Measurements from ENCODE around the gene PRDM16.

The PRDM16 gene

DNA sequence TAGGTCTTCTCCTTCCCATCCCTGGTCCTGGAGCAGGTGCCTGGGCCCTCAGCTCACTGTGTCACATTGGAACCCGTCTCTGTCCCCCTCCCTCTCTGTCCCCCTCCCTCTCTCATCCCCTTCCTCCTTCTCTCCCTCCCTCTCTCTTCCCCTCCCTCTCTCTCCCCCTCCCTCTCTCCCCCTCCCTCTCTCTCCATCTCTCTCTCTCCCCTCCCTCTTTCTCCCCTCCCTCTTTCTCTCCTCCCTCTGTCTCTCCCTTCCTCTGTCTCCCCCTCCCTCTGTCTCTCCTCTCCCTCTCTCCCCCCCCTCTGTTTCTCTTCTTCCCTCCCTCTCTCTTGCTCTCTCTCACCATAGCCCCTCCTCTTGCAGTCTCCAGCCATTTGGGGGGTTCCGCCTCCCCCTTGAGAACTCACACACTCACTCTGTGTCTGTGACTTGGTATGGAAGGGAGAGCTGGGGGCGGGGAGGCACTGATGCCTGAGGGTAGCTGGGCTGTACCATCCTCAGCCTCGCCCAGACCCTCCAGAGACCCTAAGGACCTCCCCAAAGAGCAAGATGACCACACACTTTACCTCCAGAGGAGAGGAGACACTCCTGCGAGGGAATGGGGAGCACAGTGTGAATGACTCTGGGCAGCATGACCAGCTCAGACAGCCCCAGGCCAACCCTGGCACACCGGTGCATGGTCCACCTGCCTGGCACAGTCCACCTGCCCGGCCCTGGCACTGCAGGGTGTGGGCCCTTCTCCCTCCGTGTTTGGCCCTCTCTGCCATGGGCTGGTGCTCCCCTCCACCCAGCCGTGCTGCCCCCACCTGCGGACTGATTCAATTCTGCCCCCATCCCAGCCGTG is 282.7 kb downstream of the PRDM16 start:
- DNase-seq, result no peak

DNA sequence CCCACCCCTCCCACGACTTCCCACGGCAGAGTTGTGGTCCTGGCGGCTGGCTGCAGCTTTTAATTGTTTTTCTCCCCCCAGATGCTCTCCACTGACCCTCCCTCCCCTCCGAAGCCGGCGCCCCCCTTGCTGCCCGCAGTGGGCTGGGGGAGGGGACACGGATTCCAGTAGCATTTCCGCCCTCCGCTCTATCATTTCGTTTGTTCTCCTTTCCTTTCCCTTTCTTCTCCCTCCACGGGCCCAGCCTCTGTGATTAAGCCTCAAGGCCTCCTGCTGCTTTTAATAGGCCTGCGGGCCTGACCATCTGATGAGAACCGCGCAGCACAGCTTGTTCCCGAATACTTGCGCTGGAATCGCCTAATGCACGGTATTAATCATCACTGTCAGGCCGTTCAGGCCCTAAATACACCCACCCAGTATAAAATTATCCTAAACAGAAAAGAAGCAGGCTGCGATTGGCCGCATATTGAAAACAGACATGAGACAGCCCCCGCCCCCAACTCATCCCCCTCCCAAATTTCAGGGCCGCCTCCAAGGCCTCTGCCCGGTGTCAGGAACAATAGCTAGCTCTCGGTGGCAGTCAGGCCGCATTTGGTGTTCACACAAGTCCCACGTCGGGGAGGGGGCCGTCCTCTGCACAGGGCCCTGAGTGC is 283.4 kb downstream of the PRDM16 start:
- DNase-seq, result no peak

DNA sequence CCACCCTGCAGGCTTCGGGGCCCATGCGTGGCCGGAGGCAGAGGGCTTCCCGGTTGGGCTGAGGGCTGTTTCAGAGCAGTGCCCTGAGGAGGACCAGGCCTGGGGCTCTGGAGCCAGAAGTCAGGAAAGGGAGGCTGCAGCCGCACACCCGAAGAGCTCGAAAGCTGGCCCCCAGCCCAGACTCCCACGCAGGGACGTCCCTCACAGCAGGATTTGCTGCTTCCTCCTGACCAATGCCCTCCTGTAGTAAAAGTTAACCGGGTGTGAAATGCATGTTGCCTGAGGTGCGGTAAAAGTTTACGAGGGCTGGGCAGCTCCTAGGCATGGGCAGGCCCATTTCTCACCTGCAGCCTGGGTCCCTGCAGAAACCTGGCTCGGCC is 283.9 kb downstream of the PRDM16 start:
- DNase-seq, result no peak

DNA sequence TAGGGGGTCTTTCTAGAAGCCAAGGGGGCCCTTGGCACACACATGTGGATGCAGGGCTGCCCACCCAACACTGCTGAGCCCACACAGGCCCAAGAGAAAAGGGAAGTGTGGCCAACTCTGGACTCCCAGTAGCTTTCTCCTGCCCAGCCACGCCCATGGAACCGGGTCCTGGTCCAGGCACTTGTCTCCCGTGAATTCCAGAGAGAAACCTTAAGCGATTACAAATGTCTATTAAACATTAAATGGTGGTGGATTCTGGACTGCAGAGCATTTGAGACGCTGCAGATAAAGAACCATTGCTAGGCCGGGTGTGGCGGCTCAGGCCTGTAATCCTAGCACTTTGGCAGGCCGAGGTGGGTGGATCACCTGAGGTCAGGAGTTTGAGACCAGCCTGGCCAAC is 284.9 kb downstream of the PRDM16 start:
- no peak for DNase-seq

DNA sequence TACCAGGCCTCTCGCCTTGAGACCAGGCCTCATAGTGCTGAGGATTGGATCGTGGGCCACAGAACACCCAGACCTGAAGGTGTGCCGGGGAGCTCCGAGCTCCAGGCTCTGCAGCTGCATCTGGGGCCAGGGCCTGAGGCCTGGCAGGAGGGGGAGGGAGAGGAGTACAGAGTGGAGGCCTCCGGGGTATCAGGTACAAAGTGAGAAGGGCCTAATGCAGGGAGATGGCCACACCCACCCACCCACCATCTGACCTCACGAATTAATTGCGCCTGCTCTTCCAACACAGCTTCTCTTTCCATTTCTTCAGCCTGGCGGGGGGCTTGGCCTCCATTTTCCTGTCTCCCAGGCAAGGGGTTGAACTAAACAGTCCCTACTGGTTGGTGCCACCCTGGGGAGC is 286.1 kb downstream of the PRDM16 start:
- no peak for DNase-seq

DNA sequence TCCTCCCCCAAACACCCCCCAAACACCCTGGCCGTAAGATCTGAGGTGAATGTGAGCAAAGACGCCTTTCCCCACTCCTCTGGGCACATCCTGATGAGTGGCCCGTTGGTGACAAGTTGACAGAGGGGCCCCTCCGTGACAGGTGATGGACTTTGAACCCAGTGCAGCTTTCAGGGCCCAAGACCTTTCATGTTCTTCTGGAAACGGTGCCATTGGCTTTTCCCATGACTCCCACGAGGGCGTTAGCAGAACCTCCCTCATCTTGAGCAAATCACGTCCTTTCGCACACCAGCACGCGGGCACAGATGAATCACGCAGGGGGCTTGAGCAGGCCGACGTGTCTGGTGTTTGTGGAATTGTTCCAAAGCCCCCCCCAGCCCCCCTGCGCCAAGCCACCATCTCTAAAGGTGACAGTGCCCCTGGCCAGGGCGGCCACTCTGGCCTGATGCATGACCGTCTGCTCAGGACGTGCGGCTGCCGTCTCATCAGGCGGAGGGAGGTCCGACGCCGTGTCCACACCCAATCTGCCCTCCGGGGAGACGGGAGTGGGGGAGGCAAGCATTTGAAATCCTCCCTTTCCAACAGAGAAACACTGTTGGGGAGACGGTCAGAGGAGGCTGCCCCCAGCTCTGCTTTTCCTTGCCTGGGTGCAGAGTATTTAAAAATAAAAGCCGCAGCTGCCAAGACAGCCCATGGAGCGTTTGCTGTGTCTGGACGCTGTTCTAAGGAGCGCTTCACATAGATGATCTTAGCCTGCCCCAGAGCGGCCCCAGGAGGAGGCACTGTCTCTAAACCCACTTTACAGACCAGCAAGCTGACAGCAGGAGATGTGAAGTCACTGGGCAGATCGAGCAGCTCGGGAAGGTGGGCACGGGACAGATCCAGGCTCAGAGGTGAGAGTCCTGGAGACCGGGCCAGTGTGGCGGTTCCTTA is 287.2 kb downstream of the PRDM16 start:
- DNase-seq, result no peak

DNA sequence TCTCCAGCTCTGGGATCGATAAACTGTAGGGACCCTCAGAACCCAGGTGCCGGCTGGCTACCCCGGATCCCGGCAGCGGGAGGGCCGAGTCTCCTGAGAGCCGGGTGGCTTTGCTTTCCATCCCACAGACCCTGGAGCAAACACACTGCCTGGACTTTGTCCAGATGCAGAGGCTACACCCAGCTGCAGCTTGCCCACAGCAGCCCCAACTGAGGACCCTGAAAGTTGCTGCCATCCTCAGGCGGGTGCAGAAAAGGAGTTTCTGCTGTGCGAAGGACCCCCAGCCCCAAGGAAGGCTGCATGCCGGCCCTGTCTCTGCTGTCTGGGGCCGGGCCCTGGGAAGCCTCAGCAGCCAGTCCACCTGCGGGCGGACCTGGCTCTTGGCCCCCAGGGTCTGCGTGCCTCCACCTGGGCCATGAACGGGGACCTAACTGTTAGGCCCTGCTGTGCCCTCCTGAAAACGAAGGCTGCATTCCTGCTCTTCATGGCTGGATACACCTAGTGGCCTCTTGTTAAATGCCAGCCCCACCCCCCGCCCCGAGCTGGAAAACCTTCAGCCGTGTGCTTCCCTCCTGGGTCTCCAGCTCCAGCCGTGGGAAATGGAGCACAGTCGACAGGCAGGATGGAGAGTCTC is 287.9 kb downstream of the PRDM16 start:
- DNase-seq, result no peak

DNA sequence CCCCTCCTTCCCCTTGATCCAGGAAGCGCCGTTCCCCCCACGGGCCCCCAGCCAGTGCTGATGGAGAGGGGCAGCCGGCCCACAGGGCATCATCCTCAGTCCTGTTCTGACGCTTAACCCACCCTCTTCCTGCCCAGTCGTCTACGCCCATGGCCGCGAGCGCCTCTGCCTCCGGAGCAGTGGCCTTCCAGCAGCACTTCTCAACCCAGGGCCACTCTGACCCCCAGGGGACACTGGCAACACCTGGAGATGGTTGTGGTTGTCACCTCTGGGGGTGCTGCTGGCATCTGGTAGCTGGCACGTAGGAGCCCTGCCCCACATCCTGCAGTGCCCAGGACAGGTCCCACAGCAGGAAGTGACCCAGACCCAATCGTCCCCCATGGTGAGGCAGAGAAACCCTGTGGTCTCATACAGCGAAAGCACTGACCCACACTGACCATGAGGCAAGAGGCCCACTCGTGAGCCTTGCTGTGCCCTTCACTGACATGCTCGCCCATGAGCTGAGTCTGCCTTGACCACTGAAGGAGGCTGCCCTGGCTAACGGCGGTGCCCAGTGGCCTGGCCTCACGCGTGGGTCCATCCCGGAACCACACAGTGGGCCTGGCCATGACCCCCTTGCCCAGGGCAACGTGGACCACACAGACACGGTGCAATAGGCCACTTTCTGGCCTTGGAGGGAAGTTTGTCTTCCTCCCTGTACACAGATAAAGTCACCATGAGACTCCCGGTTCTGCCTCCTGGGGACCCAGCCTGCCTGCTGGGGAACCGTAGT is 288.7 kb downstream of the PRDM16 start:
- no peak for DNase-seq

DNA sequence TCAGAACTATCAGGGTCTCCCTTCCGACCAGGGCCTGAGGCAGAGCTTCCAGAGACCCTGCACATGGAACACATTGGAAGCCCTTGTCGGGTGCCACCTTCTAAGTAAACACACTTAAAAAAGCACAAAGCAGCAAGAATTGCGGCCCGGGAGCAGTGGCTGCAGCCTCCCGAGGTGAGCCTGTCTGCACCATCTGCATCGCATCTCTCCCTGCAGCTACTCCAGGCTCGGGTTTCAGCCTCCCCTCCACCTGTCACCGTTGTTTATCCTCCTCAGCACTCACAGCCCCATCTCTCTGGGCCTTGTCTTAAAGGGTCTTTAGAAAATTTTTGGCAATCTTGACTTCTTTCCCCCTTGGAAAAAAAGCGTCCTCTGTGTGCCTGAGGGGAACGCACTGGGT is 290.3 kb downstream of the PRDM16 start:
- no peak for DNase-seq

DNA sequence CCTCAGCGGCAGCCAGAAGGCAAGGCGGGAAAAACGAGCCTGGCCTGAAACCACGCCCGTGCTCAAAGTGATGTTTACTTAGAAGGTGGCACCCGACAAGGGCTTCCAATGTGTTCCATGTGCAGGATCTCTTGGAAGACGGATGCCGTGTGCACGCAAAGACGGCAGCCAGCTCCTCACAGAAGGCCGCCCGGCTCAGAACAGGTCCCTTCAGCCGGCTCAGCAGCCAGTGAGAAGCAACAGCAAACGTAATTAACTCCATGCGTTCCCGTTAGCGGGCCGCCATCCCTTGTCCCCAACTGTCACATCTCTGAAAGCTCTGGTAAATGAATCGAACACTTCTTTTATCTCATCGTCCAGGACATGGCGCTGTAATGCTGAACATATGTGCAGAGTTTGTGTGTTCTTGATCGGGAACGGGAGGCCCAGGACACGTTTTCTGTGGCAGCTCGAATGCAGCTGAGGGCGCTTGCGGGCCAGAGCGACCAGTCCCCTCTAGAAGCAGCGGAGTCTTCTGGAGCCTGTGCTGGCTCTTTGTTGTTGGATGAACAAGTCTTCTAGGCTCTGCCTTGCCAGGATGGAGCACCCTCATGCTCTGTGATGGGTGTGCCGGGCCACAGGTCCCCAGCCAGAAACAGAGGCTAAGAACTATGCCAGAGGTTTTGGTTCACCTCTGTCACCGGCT is 290.9 kb downstream of the PRDM16 start:
- DNase-seq, result no peak

DNA sequence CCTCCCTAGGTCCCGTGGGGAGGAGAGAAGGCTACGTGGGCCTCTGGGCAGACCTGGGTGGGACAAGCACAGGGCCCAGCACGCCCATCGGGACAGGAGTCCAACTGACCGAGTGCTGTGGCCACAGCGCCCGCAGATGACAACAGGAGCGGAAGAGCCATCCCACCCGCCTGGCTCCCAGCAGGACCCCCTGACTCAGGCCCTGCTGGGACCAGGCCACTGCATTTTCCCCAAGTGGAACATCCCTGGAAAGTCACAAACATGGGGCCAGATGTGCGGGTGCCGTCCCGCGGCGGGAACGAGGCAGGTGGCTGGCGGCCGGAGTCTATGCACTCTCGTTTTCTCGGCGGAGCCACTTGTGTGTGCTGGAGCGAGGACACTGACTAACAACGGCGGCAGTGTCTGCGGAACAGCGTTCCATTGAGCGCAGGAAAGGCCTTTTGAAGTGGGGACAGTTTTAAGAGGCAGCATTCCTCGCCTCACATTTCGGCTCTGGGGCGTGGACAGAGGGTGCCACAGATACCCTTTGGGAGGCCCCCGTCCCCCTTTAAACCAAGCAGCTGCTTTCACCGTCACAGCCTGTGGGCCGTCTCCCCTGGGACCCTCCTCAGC is 291.7 kb downstream of the PRDM16 start:
- no peak for DNase-seq

DNA sequence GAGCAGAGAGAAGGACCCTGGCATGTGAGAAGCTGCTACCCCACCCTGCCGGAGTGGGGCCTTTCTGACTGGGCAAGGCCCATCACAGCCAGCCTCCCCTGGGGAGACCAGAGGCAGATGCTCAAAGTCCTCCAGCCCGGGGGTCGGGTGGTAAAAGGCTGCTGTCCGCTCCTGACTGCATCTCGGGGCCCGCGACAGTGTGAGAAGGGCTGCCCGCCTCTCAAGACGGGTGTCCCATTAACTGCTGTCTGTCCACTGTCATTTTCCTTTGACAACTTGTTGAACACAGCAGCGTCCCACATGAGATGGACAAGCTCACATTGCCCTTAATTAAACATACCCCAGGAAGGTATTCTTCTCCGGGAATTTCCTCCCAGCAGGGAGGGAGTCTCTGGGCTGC is 294.0 kb downstream of the PRDM16 start:
- no peak for DNase-seq

DNA sequence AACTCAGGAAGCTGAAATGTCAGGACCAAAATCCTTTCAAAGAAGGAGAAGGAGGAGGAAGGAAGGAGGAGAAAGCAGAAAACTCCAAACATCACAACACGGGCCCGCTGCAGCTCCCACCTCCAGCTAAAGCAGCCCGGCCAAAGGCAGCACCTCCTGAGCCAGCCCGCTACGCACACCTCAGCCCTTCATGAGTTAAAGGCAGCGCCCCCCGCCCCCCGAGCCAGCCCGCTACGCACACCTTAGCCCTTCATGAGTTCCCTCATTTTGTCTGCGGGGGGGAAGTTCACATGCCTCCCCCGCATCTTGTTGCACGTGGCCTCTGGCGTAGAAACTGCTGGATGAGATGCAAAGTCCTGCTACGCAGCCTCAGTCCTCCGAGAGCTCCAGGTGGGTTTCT is 294.8 kb downstream of the PRDM16 start:
- no peak for DNase-seq

DNA sequence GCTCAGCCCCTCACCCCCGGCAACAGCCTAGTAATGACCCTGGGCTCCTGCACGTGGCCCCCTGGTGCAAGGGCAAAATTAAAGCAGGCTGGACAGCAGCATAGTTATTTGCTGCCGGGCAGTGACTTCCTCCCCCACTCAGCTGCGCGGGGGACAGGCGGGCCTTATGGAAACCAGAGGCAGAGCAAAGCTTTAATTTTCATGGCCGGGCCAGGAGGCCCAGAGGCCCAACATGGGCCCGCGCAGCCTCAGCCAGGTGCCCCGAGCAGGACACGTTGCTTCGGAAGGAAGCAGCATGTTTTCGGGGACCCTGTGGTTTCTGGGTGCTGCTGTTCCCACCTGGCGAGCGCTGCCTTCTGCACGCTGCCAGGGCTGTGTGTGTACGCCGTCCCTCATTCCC is 295.5 kb downstream of the PRDM16 start:
- no peak for DNase-seq

DNA sequence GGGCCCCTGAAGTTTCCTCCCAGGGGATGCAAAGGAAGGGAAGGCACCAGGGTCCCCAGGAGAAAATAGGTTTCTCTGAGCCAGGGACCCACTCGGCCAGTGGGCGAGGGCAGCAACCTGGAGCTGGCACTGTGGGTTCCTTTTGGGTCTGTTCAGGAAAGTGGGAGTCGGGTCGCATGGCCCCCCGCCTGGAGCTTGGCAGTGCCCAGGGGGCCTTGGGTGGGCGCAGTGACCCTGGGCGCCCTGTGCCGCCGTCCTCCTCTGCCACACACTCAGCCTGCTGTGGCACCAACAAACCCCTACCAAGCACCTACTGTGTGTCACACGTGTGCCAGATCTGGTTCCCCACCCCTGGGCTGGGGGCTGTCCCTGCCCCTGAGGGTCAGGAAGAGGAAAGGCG is 296.0 kb downstream of the PRDM16 start:
- DNase-seq, result no peak

DNA sequence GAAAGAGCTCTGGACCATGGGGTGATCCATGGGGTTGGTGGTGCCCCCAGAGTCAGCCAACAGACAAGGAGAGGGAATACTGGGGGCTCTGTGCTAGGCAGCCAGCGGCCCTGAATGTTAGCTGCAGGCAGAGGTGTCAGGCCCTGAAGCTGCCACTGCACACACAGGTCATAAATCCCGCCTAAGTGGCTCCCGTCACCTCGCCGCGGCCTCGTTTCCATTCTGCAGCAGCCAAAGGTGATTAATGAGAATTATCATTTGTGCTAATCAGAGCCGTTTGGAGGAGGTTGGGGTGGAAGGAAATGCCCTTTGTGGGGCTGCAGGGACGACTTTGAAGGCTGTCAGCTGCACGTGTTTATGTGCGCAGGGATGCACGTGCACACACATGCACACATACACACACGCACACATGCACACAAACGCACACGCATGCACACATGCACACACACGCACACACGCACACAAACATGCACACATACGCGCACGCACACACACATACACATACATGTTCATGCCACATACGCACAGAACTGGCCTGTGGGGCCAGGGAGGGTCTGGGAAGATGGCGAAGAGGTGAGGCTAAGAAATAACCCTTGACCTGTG is 296.6 kb downstream of the PRDM16 start:
- DNase-seq, result no peak

DNA sequence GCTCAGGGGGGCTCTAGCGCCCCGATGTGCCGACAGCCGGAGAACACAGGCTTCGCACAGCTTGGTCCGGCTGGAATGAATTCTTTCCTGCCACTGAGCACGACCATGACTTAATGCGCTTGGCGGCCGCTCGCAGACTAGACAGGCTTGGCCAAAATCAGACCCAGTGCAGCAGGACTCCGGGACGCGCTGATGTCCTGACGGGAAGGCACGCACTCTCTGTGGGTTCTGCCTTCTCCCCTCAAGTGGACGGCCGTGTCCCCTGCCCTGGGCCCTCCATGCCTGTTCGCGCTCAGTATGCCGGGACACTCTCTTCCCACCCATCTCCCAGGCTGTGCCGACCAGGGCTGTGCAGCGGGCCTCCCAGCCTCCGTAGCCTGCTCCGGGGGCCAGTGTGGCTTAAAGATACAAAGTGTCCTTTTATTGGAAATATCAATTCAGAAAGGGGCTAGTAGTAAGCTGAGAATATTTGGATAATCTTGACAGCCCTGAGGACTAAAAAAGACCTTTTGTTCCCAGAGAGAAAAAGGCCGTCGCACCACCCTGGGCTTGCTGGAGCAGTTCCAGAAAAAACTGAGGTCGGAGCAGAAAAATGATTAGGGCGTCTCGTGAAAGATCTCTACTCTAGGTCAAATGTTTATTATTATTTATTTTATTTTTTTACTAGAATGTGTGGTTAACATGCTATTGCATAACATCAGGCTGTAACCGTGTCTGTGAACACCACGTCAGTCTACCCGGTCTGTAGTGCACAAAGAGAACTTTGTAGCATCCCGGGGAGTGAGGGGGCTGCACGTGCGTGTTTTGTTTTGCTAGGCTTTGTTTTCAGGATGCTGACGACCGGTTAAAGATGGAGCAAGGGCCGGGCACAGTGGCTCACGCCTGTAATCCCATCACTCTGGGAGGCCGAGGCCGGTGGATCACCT is 297.4 kb downstream of the PRDM16 start:
- DNase-seq, result no peak

DNA sequence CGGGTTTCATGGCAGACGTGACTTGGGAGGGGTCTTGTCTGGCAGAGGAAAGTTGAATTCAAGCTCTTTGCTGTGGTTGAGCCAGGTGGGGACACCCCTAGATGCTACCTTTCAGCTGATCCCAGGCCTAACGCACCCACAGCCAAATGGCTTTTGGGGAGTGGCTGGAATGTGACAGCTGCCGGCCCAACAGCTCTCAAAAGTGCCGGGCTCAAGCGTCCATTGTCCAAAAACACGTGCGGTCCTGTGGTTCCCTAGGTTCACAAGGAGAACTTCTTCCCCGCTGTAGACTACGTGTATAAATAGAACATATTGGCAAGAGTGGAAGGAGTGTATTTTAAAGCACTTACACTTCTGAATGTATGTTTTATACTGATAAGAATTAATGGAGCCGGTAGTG is 298.4 kb downstream of the PRDM16 start:
- DNase-seq, result no peak

DNA sequence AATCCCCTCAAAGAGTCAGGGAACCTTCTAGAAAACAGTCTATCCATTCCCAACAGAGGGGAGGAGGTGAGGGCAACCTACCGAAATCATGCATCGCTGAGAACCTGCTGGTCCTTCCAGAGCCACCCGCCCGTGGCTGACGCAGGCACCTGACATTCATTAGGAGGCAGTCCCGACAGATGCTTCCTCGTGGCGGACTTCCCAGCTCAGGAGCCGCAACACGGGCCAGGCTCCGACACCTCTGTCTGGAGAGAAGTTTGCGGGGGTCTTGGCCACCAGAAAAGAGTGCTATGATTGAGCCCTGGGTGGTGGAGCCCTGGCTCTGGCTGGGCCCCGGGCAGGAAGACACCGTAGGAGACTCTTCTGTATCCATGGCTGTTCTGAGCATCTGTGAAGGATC is 299.1 kb downstream of the PRDM16 start:
- DNase-seq, result no peak
